Measurements from ENCODE around the gene CA5A. TPM values are rescaled to one million over a fixed set of nuclear protein-coding genes. Genes with fewer than 3 reads are reported as not detected.

CA5A gene
- total RNA-seq, 1 donor from 2014 or later: not detected

DNA sequence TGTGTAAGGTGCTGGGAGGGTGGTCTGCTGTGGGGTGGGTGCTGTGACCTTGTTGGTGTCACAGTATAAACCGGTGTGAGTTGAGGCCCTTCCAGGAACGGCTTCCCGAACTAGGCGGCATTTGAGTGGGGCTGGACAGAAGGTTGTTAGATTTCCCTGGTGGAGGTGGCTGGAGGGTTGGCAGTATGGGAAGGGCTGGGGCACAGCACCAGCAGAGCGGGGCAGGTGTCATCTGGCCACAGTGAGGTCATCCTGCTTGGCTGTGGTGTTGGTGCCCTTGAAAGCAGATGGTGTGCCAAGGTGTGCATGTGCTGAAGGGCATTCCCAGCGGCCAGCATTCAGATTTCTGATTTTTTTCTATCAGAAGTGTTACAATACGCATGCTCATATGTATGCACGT is 43.0 kb upstream of the CA5A start:
- DNase-seq (ENCODE audit: low read depth): no peak
- TF ChIP-seq CTCF (conservative IDR thresholded peaks at IDR 0.05; ENCODE audit: low read depth, low read length): no peak
- no peak overlapping the region for H3K4me3 ChIP-seq (ENCODE audit: low read depth, low read length)

GRCh38 chr16:87978127-87978526 is 41.8 kb upstream of the CA5A start:
- H3K4me3 ChIP-seq (ENCODE audit: low read depth, low read length): no peak overlapping the region
- no peak for TF ChIP-seq CTCF (conservative IDR thresholded peaks at IDR 0.05; ENCODE audit: low read depth, low read length)
- DNase-seq (ENCODE audit: low read depth): no peak

DNA sequence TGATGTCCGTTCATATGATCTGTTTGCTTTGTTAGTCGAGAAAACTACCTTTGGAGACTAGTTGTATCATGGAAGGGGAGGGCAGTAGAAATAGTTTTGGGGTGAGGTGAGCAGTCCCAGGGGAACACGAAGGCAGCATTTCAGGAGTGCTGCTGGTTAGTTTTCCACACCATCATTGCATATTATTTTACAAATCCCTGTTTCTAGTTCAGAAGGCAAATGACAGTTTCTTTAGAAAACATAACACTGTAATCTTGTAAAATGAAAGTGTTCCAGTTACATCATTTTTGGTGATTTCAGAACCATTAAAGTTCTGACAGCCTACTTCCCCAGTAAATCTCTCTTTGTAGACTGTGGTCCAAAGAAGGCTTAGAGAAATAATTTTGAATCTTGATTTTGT is 40.3 kb upstream of the CA5A start:
- H3K4me3 ChIP-seq (ENCODE audit: low read depth, low read length): no peak overlapping the region
- no peak for DNase-seq (ENCODE audit: low read depth)
- no peak for TF ChIP-seq CTCF (conservative IDR thresholded peaks at IDR 0.05; ENCODE audit: low read depth, low read length)

GRCh38 chr16:87974178-87974577 is 37.8 kb upstream of the CA5A start:
- no peak overlapping the region for H3K4me3 ChIP-seq (ENCODE audit: low read depth, low read length)
- DNase-seq (ENCODE audit: low read depth): no peak
- no peak for TF ChIP-seq CTCF (conservative IDR thresholded peaks at IDR 0.05; ENCODE audit: low read depth, low read length)

GRCh38 chr16:87973717-87974116 is 37.4 kb upstream of the CA5A start:
- TF ChIP-seq CTCF (conservative IDR thresholded peaks at IDR 0.05; ENCODE audit: low read depth, low read length): no peak
- no peak overlapping the region for H3K4me3 ChIP-seq (ENCODE audit: low read depth, low read length)
- no peak for DNase-seq (ENCODE audit: low read depth)

DNA sequence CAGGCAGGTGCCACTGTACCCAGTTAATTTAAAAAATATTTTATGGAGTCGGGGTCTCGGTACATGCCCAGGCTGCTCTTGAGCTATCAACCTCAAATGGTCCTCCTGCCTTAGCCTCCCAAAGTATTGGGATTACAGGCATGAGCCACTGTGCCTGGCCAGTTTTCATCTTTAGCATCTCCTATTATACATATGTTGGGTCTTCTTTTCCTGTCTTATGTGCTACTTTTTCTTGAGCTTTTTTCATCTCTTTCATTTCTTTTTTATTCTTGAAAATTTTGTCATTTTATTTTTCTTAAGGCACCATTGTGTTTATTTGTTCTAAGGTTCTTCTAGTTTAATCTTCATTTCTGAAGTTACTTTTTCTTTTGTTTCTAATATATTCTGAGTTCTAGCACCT is 35.6 kb upstream of the CA5A start:
- no peak for DNase-seq (ENCODE audit: low read depth)
- TF ChIP-seq CTCF (conservative IDR thresholded peaks at IDR 0.05; ENCODE audit: low read depth, low read length): no peak
- no peak overlapping the region for H3K4me3 ChIP-seq (ENCODE audit: low read depth, low read length)

GRCh38 chr16:87970186-87970585 is 33.9 kb upstream of the CA5A start:
- no peak for DNase-seq (ENCODE audit: low read depth)
- H3K4me3 ChIP-seq (ENCODE audit: low read depth, low read length): no peak overlapping the region
- no peak for TF ChIP-seq CTCF (conservative IDR thresholded peaks at IDR 0.05; ENCODE audit: low read depth, low read length)
